GM21619 (cell line): Measurements from ENCODE around the gene CAMKMT.

Experiments
- ATAC-seq: cut with Tn5 transposase; IDR thresholded peaks from one replicate; pipeline ENCODE4 v1.9.1; 2021; ENCODE audit not compliant: unreplicated experiment

Gene CAMKMT

DNA sequence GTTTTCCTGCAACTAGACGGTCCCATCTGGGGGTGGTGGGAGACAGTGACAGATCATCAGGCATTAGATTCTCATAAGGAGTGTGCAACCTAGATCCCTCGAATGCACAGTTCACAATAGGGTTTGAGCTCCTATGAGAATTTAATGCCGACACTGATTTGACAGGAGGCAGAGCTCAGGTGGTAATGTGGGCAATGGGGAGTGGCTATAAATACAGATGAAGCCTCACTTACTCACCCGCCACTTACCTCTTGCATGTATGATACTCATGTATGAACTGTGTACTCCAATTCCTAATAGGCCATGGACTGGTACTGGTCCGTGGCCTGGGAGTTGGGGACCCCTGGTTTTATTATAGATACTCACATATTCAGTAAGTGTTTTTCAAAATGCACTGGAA lies 457.3 kb downstream of the CAMKMT start:
- no peak for ATAC-seq

DNA sequence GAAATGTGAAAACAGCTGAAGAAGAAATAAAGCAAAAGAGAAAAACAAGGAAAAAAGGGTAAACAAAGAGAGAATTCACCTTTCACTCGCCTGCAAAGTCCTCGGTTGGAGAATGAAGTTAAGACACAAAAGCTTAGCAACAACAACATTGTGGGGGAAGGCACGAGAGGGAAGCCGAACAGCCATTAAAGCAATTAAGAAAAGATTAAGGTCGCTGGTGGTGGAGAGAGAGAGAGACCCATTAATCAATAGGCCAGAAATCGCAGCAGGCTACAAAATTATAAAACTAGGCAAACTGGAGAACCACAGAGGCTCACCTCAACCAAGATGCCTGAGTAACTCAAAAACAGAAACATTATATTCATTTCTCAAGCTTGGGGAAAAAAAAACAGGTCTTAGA lies 459.8 kb downstream of the CAMKMT start:
- ATAC-seq, result no peak

DNA sequence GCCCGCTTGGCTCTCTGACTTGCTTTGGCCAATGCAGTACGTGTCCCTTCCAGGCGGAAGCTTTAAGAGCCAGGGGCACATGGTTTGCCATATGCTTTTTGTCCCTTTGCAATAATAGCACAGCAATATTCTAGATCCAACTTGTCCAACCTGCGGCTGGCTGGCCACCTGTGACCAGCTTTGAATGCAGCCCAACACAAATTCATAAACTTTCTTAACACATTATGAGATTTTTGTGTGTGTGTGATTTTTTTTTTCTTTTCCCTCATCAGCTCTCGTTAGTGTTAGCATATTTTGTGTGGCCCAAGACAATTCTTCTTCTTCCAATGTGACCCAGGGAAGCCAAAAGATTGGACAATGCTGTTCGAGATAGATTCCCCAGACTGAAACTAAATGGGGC lies 460.4 kb downstream of the CAMKMT start:
- ATAC-seq, result no peak
